ENCODE measurements around the gene VRK2.

GRCh38 chr2:58204195-58204959 lies 157.8 kb downstream of the VRK2 start:
- TF ChIP-seq TAF1 (IDR thresholded peaks at IDR 0.05; ENCODE audit: borderline replicate concordance, insufficient read depth, low read length) (no peak), POLR2AphosphoS5 (IDR thresholded peaks at IDR 0.05; ENCODE audit: low read depth, low read length) (no peak)
- TF ChIP-seq, protein P1, sequence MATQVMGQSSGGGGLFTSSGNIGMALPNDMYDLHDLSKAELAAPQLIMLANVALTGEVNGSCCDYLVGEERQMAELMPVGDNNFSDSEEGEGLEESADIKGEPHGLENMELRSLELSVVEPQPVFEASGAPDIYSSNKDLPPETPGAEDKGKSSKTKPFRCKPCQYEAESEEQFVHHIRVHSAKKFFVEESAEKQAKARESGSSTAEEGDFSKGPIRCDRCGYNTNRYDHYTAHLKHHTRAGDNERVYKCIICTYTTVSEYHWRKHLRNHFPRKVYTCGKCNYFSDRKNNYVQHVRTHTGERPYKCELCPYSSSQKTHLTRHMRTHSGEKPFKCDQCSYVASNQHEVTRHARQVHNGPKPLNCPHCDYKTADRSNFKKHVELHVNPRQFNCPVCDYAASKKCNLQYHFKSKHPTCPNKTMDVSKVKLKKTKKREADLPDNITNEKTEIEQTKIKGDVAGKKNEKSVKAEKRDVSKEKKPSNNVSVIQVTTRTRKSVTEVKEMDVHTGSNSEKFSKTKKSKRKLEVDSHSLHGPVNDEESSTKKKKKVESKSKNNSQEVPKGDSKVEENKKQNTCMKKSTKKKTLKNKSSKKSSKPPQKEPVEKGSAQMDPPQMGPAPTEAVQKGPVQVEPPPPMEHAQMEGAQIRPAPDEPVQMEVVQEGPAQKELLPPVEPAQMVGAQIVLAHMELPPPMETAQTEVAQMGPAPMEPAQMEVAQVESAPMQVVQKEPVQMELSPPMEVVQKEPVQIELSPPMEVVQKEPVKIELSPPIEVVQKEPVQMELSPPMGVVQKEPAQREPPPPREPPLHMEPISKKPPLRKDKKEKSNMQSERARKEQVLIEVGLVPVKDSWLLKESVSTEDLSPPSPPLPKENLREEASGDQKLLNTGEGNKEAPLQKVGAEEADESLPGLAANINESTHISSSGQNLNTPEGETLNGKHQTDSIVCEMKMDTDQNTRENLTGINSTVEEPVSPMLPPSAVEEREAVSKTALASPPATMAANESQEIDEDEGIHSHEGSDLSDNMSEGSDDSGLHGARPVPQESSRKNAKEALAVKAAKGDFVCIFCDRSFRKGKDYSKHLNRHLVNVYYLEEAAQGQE (IDR thresholded peaks at IDR 0.05; ENCODE audit: insufficient read depth in 1 of 2, low read depth in 2 of 2, low read length in 2 of 2), result no peak

Data from PFSK-1 (cell line).